HG02571 (cell line): ENCODE data around the gene METTL9.
A peak's percentile ranks its signal among the peaks of the same experiment; 100 is the strongest.
"Not testable (repeated sequence)": the region's sequence is repeated elsewhere in the genome, so short reads cannot be mapped to it uniquely, and the experiment has no call there.

ENCODE experiments used
- ATAC-seq: cut with Tn5 transposase; IDR thresholded peaks from one replicate; pipeline ENCODE4 v1.9.1; 2021; ENCODE audit warnings: mild to moderate bottlenecking, moderate library complexity; ENCODE audit not compliant: unreplicated experiment

The METTL9 gene

DNA sequence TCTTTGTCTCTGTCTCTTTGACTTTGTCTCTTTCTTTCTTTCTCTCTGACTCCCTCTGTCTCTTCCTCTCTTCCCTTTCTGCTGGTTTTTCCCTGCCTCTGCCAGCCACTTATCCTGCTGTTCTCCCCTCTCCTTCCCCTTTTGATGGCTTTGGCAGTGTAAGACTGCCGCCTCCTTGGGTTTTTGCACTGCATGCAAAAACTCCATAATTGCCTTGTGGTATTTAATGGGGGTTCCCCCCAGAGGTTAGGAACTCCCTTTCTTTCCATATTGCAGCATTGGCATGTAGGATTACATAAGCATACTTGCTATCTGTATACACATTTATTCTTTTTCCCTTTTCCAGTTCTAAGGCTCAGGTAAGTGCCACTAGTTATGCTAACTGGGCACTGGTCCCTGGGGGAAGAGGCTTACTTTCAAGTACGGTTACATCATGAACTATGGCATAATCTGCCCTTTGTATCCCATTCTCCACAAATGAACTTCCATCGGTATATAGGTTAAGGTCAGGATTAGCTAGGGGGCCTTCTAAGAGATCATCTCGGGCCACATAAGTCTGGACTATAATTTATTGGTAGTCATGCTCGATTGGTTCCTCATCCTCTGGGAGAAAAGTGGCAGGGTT lies 32.7 kb downstream of the METTL9 start:
- not testable (repeated sequence) for ATAC-seq

DNA sequence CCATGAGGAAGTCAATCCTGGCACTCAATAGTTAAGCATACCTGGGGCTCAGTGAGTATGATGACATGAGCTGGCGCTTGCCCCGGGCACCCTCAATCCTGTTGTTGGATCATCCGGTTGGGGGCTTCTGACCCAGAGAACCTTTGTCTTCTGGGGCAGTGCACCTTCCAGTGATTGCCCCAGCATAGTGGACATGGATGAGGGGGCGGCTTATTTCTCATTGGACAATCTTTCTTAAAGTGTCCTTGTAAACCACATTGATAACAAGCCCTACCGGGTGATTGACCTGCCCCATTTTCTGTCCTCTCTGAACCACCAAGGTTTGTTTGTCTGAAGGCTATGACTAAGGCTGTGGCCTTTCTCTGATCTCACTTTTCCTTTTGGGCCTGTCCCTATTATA lies 34.8 kb downstream of the METTL9 start:
- no peak for ATAC-seq

DNA sequence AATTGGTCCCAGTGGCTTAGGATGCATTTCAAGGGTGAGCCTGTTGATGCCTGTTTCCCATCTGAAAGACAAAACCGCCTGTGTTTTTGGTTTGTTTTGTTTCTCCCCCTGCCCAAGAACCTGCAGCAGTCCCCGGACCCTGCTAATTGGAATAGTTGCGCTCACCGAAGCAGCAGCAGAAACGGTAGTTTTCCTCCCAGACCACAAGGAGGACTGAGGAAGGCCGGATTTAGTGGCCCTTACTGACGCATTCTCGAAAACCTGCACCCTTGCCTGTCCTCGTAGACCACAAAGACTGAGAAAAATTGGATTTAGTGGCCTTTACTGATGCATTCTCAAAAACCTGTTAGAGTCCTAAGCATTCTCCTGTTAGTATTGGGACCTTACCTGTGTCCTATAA lies 36.3 kb downstream of the METTL9 start:
- not testable (repeated sequence) for ATAC-seq

DNA sequence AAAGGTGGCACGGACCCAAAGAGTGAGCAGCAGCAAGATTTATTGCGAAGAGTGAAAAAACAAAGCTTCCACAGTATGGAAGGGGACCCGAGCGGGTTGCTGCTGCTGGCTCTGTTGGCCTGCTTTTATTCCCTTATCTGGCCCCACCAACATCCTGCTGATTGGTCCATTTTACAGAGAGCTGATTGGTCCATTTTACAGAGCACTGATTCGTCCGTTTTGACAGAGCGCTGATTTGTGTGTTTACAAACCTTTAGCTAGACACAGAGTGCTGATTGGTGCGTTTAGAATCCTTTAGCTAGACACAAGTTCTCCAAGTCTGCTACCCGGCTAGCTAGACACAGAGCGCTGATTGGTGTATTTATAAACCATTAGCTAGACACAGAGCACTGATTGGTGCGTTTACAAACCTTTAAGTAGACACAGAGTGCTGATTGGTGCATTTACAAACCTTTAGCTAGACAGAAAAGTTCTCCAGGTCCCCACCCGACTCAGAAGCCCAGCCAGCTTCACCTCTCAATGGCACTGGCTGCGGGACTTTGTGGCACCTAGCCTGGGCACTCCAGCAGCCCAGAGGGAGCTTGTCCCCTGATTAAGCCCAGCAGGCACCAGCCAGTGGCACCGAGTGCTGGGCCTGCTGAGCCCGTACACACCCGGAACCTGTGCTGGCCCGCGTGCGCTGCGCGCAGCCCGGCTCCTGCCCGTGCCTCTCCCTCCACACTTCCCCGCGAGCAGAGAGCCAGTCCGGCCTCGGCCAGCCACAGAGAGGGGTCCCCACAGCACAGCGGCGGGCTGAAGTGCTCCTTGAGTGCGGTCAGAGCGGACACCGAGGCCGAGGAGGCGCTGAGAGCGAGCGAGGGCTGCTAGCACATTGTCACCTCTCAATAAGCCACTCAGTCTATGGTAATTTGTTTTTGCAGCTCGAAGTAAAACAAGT lies 37.9 kb downstream of the METTL9 start:
- ATAC-seq: no peak

DNA sequence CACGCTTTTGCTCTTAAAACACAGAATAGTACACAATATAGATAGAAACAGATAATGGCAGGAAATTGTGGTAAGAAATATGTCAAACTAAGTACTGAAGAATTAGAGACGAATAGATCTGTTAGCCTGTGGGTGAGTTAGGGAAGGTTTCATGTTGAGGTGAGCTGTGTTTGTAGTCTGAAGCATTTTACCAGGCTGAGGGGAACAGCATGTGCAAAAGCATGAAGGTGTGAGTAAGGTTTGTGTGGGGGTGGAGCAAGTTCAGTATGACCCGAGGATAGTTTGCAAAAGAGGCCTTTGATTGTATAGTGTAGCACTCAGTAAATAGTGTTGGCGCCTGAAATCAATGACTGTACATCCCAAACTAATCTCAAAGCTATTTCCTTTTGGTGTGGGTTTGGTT lies 39.2 kb downstream of the METTL9 start:
- ATAC-seq: no peak

DNA sequence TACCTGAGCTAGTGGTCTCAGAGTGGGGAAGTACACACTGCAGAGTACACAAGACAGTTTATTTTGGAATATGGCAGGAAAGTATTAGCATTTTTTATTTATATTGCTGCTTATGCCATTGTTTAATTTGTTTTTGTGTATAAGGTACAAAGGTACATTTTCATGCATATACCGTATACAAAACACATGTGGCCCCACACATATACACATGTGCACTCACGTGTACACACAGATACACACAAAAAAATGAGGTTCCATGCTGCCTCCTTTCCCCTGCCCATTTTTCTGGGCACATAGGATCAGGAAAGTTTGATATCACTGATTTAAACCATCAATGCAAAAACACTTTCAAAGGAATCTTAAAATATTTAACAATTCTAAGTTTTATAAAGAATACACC lies 40.1 kb downstream of the METTL9 start:
- ATAC-seq: no peak

DNA sequence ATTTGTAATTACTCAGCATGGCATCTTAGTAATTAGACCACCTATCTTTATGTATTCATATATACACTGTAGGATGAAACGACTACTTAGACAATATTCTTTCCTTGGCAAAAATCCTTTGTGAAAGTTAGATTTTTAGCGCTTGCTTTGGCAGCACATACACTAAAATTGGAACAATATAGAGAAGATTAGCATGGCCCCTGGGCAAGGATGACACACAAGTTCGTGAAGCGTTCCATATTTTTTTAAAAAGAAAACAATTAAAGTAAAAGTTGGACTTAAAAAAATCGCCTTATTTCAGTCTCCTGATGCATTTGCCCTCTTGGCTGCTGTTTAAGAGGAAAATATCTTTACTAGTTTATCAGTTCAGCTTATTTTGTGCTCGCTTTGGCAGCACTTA lies 42.5 kb downstream of the METTL9 start:
- no peak for ATAC-seq

DNA sequence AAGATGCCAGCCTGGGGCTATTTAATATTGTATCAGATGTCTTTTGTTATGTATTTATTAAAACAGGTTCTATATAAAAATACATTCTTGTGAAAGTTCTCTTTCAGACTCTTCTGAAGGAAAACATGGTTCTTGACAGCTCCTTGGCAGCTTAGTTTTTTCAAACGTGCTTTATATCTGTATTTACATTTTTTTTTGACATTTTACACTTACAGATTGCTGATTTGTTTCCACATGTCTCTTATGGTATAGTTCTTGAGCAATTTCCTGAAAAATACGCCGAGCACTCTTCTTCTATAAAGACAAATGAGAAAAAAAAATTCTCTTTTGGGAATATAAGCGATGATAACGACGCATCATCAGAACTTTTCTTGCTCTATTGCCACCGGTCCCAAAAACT lies 43.5 kb downstream of the METTL9 start:
- no peak for ATAC-seq

DNA sequence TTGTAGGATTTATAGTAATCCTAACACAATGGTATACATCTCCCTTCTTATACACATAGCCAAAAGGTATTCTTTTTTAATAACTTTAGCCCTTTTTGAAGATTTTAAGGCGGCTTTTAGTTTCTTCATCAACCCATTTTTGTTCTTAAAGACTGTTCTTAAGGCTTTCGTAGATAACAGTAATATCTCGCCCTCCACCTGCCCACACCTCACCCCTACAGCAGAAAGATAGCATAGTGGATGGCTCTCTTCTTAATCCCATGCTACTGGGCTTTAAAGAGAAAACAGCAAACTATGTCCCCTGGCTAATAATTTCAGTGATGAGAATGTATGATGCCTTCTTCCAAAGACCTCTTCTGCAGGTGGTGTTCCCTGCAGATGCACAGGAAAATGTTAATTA lies 44.4 kb downstream of the METTL9 start:
- ATAC-seq: no peak

DNA sequence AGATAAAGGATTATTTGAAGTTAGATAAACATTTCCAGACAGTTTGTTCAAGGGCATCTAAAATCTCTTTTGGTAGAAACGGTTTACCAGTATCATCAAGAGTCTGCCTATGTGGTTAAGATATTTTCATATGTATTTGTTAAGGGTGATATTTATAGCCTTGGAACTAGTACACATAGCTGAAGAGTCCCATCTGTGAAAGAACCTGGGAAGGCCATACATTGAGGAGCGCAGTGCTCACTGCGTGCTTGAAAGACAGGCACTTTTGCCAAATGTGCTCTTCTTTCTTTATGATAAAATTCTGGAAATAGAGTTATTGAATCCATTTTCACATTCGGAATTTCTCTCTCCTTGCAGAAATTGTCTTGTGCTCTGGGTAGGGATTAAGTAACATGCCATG lies 45.3 kb downstream of the METTL9 start:
- no peak for ATAC-seq

DNA sequence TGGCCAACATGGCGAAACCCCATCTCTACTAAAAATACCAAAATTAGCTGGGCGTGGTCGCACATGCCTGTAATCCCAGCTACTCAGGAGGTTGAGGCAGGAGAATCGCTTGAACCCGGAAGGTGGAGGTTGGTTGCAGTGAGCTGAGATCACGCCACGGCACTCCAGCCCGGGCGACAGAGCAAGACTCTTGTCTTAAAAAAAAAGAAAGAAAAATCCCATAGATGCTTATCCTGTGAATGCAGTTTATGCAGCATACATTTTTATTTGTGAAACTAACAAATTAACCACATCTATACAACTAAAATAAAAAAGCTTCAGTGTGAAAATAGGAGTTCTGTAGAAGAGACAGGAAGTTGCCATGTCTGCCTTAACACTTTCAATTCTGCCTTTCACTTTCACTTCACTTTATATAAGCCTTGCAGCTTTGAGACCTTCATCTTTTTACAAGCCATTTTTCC lies 45.9 kb downstream of the METTL9 start:
- no peak for ATAC-seq

DNA sequence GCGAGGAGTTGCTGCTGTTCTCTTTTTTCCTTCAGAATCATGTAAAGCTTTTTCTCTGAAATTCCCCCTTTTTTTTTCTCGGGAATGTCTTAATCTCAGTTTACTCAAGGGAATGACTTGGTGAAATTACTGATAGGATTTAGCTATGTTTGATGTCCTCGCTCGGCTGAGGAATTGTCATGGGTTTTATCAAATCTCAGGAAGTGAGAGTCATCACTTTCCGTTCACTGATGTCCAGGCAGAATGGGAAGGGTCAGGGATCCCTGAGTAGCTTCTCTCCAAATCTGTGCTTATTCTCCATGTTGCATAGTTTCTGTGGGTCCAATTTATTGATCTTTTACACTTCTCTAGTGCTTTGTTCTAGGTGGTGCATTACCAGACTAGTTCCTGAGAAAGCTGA lies 46.7 kb downstream of the METTL9 start:
- no peak for ATAC-seq

DNA sequence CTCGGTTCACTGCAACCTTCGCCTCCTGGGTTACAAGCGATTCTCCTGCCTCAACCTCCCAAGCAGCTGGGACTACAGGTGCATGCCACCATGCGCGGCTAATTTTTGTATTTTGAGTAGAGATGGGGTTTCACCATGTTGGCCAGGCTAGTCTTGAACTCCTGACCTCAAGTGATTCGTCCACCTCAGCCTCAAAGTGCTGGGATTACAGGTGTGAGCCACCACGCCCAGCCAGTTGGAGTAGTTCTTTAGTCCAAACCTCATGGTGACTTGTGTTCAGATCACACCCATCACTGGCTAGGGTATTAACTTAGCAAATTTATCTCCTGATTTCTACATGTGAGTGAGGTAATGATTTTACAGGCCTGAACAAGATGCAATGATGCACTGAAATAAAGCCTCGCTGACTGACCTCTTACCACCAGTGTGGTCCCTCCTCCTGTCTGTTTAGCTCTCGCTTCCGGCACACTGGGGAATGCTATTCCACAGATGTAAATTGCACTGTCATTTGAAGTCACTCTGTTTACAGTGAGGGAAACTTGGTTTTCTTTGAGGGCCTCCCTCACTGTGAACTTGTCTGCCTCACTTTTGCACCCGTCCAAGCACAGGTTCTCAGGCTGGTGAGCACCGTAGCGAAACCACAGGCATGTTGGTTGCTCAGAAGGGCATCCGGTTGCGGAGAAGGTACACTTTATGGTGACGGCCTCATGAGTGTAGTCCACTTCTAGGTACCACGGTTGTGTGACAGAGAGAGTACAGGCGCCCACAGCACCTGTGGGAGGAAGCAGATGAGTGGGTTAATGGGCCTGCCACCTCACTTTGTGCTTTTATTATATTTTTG lies 47.6 kb downstream of the METTL9 start:
- peak; percentile 74 for ATAC-seq

DNA sequence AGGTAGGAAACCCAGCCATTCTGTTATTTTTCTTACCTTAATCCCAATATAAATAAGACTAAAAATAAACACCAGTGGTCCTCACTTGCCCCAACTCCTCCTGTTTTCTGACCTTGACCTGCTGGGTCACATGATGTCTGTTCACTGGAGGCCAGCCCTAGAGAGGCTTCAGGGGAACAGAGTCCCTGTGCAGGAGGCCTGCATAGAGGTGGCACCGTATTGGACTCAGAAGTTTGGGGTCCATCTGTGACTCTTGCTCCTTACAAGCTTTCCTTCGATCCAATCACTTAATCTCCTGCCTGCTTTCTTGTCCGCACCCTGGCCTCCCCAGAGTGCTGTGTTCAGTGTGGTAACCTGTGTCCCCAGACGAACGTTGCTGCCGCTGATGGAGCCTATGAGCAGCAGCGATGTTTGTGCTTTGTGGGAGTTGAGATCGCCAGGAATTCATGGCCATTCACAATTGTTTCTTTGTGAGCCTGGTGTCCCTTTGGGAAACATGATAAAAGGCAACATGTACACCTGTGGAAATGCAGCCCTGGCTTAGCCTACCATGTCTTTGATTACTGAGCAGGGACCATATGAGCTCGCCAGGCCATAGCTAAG lies 48.3 kb downstream of the METTL9 start:
- no peak for ATAC-seq

DNA sequence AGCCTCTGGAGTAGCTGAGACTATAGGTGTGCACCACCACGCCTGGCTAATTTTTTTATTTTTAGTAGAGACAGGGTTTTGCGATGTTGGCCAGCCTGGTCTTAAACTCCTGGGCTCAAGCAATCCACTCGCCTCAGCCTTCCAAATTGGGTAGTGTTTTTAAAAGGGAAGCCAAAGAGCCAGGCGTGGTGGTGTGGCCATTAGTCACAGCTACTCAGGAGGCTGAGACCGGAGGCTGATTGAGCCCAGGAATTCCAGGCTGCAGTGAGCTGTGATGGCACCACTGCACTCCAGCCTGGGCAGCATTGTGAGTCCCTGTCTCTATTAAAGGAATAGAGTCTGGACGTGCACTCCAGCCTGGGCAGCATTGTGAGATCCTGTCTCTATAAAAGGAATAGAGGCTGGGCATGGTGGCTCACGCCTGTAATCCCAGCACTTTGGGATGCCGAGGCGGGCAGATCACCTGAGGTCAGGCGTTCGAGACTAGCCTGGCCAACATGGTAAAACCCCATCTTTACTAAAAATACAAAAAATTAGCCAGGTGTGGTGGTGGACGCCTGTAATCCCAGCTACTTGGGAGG lies 50.5 kb downstream of the METTL9 start:
- ATAC-seq: not testable (repeated sequence)

DNA sequence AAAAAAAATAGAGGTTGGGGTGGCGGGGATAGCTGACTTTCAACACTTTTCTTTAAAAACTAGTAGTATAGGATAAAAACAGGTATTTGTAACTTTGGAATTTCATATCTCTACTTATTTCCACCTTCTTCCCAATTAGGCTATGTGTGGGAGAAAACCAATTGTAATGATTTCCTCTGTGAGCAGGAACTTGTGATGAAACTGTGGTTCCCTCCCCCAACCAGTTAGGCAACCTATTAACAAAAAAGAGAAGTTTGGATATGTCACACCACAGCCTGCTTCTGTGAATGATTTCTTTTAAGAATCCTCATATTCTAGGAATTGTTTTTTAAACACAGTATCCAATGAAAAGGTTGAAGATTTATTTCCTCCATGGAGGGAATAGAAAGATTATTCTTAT lies 51.1 kb downstream of the METTL9 start:
- ATAC-seq: no peak

DNA sequence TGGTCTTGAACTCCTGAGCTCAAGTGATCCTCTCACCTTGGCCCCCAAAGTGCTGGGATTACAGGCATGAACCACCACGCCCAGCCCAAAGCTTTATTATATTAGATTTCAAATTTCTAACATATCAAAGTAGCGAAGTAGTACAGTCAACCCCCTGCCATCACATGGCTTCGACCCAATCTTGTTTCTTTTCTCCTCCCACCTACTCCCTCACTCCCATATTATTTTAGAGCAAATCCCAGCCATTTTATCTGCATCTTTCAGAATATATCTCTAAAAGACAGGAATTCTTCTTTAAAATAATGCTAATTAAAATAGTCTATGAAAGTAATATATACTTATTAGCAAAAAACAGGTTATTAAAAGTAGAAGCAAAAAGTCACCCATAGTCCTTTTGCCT lies 52.1 kb downstream of the METTL9 start:
- ATAC-seq: no peak

DNA sequence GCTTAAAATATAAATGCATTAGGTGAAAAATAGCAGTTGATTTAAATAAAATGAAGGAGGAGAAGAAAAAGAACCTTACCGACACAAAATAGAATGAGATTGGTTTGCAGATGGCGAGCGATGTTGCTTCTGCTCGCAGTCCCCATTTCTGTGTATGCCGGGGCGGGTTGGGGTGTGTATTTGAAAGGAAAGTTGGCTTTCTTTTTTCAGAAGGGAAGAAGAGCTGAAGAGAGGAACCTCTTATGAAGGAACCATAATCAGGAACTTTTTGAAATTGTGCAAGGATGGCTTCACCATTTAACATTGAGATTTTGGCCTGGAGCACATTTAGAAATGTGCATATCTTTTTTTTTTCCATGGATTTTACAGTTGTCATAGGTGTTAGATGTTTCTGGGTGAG lies 53.1 kb downstream of the METTL9 start, which contains the start of gene IGSF6:
TSS of gene IGSF6 (minus strand) at position 156 of the 400 bp plus-strand sequence. CDS start at position 146, 10 bp downstream.
- ATAC-seq: no peak

DNA sequence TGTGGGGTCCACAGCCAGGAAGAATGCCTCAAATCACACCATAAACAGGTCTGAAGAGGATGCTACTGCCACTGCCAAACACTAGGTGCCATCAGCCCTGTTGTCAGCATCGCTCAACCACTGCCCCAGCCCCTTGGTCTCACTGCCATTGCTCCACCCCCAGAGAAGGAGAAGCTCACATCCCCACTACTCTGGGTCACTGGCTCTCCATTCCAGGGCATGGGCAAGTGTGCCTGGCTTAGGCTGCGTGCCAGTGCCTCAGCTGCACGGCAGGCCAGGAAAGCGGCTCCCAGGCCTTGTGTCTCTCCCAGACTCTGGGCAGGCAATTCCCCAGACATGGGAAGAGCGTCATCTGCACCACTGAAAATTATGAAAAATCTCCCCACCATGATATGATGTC lies 54.2 kb downstream of the METTL9 start:
- no peak for ATAC-seq

DNA sequence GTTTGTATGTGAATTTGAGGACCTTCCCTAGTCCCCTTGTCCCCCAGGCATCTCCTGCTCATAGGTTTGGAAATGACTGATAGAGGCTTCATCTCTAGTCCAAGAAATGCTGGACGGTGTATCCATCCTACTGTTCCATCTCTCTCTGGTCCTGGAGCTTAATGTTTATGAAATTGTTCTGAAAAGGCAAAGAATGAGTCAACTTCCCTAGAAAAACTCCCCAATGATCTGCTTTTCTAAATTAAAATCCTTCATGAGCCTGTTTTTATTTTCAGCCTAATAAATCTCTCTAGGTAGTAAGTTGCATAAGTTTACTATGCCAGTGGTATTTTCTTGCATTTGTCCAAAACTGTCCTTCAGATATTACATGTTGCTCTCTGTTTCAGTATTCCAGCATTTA lies 55.1 kb downstream of the METTL9 start:
- ATAC-seq: no peak
